Adrenal gland (tissue), 12 donors: ENCODE measurements around the gene SEMA6A. TPM values are rescaled to one million over a fixed set of nuclear protein-coding genes. Genes with fewer than 3 reads are reported as not detected.

Source experiments
- DNase-seq, 7 donors: peaks; one replicate each; pipeline ENCODE4 v3.0.0-alpha.2; 2019 to 2020
- H3K27ac ChIP-seq, 5 donors: fragments of 200-600 bp; sonication (generic) in 4 of 5; 1 replicate in 3 of 5; 2 replicates in 2 of 5; pipeline versions ENCODE4 v1.5.1 to v1.8.0; 2016 to 2020; ENCODE audit warnings: mild to moderate bottlenecking in 1 of 5
- H3K27me3 ChIP-seq: fragments of 200-600 bp; 2 replicates; pipeline ENCODE4 v1.8.0; 2021
- H3K36me3 ChIP-seq, 2 donors: fragments of 200-600 bp; replicated peaks in 1 of 2; 1 replicate in 1 of 2; 2 replicates in 1 of 2; pipeline versions ENCODE4 v1.5.1 to v1.8.0; 2018 to 2022
- H3K4me1 ChIP-seq, 2 donors: fragments of 200-600 bp; replicated peaks in 1 of 2; 1 replicate in 1 of 2; 2 replicates in 1 of 2; pipeline versions ENCODE4 v1.5.1 to v1.8.0; 2018 to 2021
- H3K4me3 ChIP-seq, 4 donors: fragments of 200-600 bp; sonication (generic) in 3 of 4; one replicate each; pipeline ENCODE4 v1.5.1; 2016 to 2018
- H3K9me3 ChIP-seq, 3 donors: fragments of 200-600 bp; sonication (generic) in 1 of 3; replicated peaks in 1 of 3; 1 replicate in 2 of 3; 2 replicates in 1 of 3; pipeline versions ENCODE4 v1.5.1 to v1.8.0; 2016 to 2021
- CTCF ChIP-seq, 6 experiments: fragments of 450-650 bp in 4 of 6; fragments of 200-600 bp in 2 of 6; sonication (generic) in 1 of 6; IDR thresholded peaks; 1 replicate in 5 of 6; 2 replicates in 1 of 6; pipeline versions ENCODE4 v1.5.1 to v1.8.0; 2016 to 2021; ENCODE audit warnings: antibody characterized with exemption in 6 of 6, mild to moderate bottlenecking in 2 of 6, moderate library complexity in 1 of 6
- POLR2A ChIP-seq, 2 donors: fragments of 450-650 bp; IDR thresholded peaks; one replicate each; pipeline ENCODE4 v1.6.1; 2017; ENCODE audit warnings: antibody characterized with exemption in 2 of 2, mild to moderate bottlenecking in 2 of 2, moderate library complexity in 1 of 2
- WGBS, 4 donors: extraction: QIAGEN DNeasy Blood & Tissue Kit in 2 of 4; methylation state at CpG; one replicate each; pipeline versions ENCODE4 v1.1.5 to v1.1.7; 2013 to 2017; 5-methylcytosine and 5-hydroxymethylcytosine counted together
- intact Hi-C, 2 donors: fragments of 100-400 bp; cut with DNase I; formaldehyde crosslinking; loops; one replicate each; pipeline versions ENCODE4 v1.14.1 to v1.15.0; 2022 to 2023
- polyA plus RNA-seq, 3 donors: library from polyadenylated mRNA; stranded (reverse); fragments of 200-250 nt in 2 of 3; fragments of 350-450 nt in 1 of 3; fragmentation: Illumina TruSeq in 1 of 3; extraction: RNeasy Lipid Tissue Mini Kit (QIAGEN cat#74804) in 1 of 3; gene quantifications; one replicate each; pipeline ENCODE4 v1.2.3, GENCODE V29; 2013 to 2014
- total RNA-seq, 9 donors: library from RNA; depleted of rRNA in 4 of 9; stranded (reverse); fragments of >200 nt in 4 of 9; fragments of 120-200 nt in 1 of 9; fragmentation: NEBNext Ultra II Directional in 1 of 9; extraction: Animal tissue kit (Norgen Biotek cat#: 25700) in 1 of 9; gene quantifications; one replicate each; pipeline versions ENCODE4 v1.1.0 to v1.2.4, GENCODE V29; 2013 to 2023
- donor health status: healthy with polysubstance abuse.
- donor health status: Bipolar disorder and iron deficiency.
- donor health status: DM: yes; HTN: yes; CAD: no.
- donor health status: DM: no; HTN: no; CAD: no.
- donor health status: DM: no; HTN: no; CAD: no.
- donor health status: DM: yes; HTN: yes; CAD: no.

Gene SEMA6A
- total and polyA plus RNA-seq, 12 donors, result 55.1 to 182 (median 124) TPM

- TF ChIP-seq POLR2A (IDR thresholded peaks at IDR 0.05), result no peak
- TF ChIP-seq CTCF (IDR thresholded peaks at IDR 0.05), result no peak
- DNase-seq, result no peak
- WGBS, 4 donors, result 64 to 75% (median 70%) methylated on average over 2 of the region's 2 CpGs
- H3K36me3 ChIP-seq, result no peaks in the 10 kb centered on the region
- intact Hi-C loops, result no loop called here
- H3K4me3 ChIP-seq, result no peak overlapping the region
- H3K4me1 ChIP-seq, result no peaks in the 10 kb centered on the region
- H3K9me3 ChIP-seq, result no peaks in the 10 kb centered on the region
- H3K27ac ChIP-seq, result no peak overlapping the region
- H3K27me3 ChIP-seq, result no peaks in the 10 kb centered on the region
Observed at GRCh38 chr5:116404016-116404415, 170.6 kb downstream of the SEMA6A start.

- H3K27me3 ChIP-seq, result no peaks in the 10 kb centered on the region
- 87 to 93% (median 88%) methylated on average over 5 of the region's 5 CpGs for WGBS, 4 donors
- H3K4me1 ChIP-seq, result no peaks in the 10 kb centered on the region
- no peak for DNase-seq
- no peak for TF ChIP-seq POLR2A (IDR thresholded peaks at IDR 0.05)
- no peaks in the 10 kb centered on the region for H3K36me3 ChIP-seq
- H3K4me3 ChIP-seq, result no peak overlapping the region
- H3K27ac ChIP-seq, result no peak overlapping the region
- H3K9me3 ChIP-seq, result no peaks in the 10 kb centered on the region
- intact Hi-C loops, result no loop called here
Observed at GRCh38 chr5:116402235-116402634, 172.4 kb downstream of the SEMA6A start.

DNA sequence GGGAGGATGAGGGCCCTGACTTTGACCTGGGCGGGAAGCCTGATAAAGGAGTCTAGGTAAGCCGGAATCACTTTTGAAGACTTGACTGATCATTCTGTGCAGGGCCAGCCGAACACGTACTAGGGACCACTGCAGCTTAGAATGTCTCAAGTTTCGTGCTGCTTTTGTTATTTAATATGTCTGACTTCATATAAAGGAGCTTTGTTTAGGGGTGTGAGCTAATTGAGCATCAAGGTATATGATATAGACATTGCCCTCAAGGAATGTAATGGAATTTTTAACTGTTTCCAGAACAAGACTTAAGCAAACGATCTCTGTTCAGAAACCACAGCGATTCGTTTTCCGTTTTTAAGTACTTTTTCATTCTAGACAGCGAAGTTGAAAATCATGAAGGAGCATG is 173.0 kb downstream of the SEMA6A start:
- Histone ChIP-seq H3K27me3 (no peaks in the 10 kb centered on the region), H3K9me3 (no peaks in the 10 kb centered on the region), H3K27ac (no peak overlapping the region), H3K4me3 (no peak overlapping the region), H3K4me1 (peaks cover under 1 to 1% of the 10 kb centered on the region in 2 donors), H3K36me3 (no peaks in the 10 kb centered on the region)
- no peak for TF ChIP-seq POLR2A (IDR thresholded peaks at IDR 0.05)
- no peak for TF ChIP-seq CTCF (IDR thresholded peaks at IDR 0.05)
- DNase-seq, result no peak
- WGBS, 4 donors, result 88 to 93% (median 90%) methylated on average over 10 of the region's 10 CpGs
- intact Hi-C loops, result no loop called here

DNA sequence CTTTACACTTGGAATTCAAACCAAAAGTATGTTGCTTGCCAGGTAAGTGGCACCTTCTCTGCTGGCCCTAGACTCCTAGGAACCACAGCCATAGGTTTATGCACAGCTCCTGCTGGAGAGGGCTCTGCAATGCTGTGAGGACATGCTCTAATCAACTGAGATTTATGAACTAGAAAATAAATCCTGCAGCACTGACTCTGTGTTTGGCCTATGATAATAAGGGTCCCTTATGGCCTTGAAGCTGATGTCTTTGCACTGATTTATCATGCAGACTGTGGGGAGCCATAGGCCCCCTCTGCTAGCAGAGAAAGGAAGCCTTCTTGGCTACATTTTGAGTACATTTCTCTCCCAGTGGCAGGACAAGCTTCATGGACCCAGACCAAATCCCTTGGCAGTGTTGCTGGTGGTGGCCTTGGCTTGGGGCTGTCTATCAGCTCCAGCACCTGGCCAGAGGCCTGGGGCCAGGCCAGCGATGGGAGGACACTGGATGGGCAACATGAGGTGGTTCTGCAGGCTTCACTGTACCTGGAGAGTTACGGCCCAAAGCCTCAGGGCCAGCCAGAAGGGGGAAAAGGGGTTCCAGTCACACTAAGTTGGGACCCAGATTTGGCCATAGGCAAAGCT is 178.0 kb downstream of the SEMA6A start:
- Histone ChIP-seq H3K9me3 (no peaks in the 10 kb centered on the region), H3K4me3 (no peak overlapping the region), H3K27me3 (no peaks in the 10 kb centered on the region), H3K27ac (peak overlapping the region in 1 of 5 donors; percentile 17), H3K4me1 (peaks cover 12% of the 10 kb centered on the region in 2 donors), H3K36me3 (no peaks in the 10 kb centered on the region)
- WGBS, 4 donors, result 53 to 85% (median 63%) methylated on average over 2 of the region's 2 CpGs
- DNase-seq, result peak; percentile 45 to 81 (median 62)
- intact Hi-C loops, result no loop called here
- TF ChIP-seq POLR2A (IDR thresholded peaks at IDR 0.05) (no peak), CTCF (IDR thresholded peaks at IDR 0.05) (no peak)

DNA sequence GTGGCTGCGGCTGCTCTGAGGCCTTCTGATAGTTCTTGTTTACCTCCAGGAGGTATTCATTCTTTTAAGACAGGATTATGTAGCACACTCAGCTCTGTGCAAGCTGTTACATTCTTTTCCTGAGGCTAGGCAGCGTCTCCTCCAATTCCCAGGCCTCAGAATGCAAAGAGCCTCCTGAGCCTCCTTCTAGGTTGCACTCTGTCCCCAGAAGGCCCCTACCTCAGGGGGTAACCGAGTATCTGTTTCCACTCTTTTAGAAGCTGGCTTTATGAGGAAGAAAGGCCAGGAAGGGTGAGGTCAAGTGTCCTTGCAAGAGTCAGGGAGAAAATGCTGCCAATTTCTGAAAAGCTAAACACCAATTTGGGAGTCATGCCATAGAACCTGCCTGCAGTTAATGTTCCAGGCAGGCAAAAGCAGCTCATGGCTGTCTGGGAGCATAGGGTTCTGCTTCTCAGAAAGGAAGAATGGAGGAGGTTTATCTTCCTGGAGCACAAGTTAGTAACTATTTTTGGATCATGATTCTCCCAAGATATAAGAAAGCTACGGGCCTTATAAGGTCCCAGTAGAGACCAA is 178.9 kb downstream of the SEMA6A start:
- no peaks in the 10 kb centered on the region for H3K27me3 ChIP-seq
- no peak for TF ChIP-seq POLR2A (IDR thresholded peaks at IDR 0.05)
- no peak for TF ChIP-seq CTCF (IDR thresholded peaks at IDR 0.05)
- no peaks in the 10 kb centered on the region for H3K36me3 ChIP-seq
- WGBS, 4 donors, result 45 to 60% (median 52%) methylated on average over 4 of the region's 4 CpGs
- H3K4me3 ChIP-seq, result no peak overlapping the region
- H3K9me3 ChIP-seq, result no peaks in the 10 kb centered on the region
- H3K4me1 ChIP-seq, result peaks cover 12% of the 10 kb centered on the region in 2 donors
- peak in 4 of 7 donors; percentile 26 to 50 (median 43) for DNase-seq
- H3K27ac ChIP-seq, result peak overlapping the region in 2 of 5 donors; percentile 17 to 25
- intact Hi-C loops, result no loop called here
